Sigmoid colon (tissue), 3 donors: Measurements from ENCODE around the gene USP30.

Experiments
- POLR2A ChIP-seq, 2 donors: fragments of 450-650 bp; IDR thresholded peaks; one replicate each; pipeline ENCODE4 v1.6.1; 2016; ENCODE audit warnings: antibody characterized with exemption in 2 of 2, mild to moderate bottlenecking in 2 of 2, moderate library complexity in 2 of 2
- TF ChIP-seq, protein P1 (sequence below), 4 experiments: fragments of 450-650 bp in 3 of 4; fragments of 200-600 bp in 1 of 4; IDR thresholded peaks; one replicate each; pipeline ENCODE4 v1.5.1; 2016 to 2019; ENCODE audit warnings: antibody characterized with exemption in 4 of 4, mild to moderate bottlenecking in 3 of 4, moderate library complexity in 2 of 4

DNA sequence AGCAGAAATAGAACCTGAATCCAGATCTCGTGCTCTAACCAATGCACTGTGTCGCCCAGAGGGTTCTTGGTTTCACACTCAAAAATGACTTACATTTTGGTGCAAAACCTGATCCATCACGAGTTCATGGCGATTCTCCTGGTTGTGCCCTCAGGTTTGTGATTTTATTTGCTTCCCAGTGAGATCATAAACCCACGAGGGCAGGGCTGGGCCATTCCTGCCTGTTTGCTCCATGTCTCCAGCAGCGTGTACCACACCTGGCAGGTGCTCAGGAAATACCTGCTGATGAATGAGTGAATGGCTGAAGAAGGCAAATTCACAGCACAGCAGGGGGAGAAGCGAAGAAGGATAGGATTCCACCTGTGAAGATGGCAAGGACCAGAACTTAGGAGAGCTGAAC lies 73.4 kb downstream of the USP30 start:
- TF ChIP-seq, protein P1, sequence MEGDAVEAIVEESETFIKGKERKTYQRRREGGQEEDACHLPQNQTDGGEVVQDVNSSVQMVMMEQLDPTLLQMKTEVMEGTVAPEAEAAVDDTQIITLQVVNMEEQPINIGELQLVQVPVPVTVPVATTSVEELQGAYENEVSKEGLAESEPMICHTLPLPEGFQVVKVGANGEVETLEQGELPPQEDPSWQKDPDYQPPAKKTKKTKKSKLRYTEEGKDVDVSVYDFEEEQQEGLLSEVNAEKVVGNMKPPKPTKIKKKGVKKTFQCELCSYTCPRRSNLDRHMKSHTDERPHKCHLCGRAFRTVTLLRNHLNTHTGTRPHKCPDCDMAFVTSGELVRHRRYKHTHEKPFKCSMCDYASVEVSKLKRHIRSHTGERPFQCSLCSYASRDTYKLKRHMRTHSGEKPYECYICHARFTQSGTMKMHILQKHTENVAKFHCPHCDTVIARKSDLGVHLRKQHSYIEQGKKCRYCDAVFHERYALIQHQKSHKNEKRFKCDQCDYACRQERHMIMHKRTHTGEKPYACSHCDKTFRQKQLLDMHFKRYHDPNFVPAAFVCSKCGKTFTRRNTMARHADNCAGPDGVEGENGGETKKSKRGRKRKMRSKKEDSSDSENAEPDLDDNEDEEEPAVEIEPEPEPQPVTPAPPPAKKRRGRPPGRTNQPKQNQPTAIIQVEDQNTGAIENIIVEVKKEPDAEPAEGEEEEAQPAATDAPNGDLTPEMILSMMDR (IDR thresholded peaks at IDR 0.05): no peak
- TF ChIP-seq POLR2A (IDR thresholded peaks at IDR 0.05): no peak
